NCI-H526 treated with DMSO at 0.1 percent for 48 hours (cell line): Measurements from ENCODE around the gene OR11L1.

Source experiments
- DNase-seq: peaks from one replicate; lab custom pipeline; 2025; lab: John Stamatoyannopoulos, UW

OR11L1 gene, protein sequence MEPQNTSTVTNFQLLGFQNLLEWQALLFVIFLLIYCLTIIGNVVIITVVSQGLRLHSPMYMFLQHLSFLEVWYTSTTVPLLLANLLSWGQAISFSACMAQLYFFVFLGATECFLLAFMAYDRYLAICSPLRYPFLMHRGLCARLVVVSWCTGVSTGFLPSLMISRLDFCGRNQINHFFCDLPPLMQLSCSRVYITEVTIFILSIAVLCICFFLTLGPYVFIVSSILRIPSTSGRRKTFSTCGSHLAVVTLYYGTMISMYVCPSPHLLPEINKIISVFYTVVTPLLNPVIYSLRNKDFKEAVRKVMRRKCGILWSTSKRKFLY

DNA sequence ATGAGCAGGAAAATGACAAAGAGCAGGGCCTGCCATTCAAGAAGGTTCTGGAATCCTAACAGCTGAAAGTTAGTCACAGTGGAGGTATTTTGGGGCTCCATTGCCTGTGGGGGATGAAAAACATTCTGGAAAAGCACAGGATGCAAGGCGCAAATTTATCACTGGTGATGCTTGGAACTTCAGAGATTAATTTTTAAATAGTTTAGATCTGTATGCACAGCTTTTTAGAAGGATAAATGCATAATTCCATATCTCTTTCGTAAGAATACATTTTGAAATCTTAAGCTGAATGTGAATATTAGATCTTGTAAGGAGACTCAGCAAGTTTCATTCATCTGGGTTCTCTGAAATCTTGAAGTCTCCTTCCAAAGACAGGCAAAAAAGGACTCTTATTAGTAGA, at the start of gene OR11L1:
TSS of gene OR11L1 (minus strand) at position 101 of the 400 bp plus-strand sequence. CDS start at position 101, 0 bp downstream.
- no peak for DNase-seq

GRCh38 chr1:247884797-247885413, 43.2 kb upstream of the OR11L1 start:
- DNase-seq = no peak

- no peak for DNase-seq
These were observed 41.6 kb upstream of the OR11L1 start for GRCh38 chr1:247883346-247883745.

DNA sequence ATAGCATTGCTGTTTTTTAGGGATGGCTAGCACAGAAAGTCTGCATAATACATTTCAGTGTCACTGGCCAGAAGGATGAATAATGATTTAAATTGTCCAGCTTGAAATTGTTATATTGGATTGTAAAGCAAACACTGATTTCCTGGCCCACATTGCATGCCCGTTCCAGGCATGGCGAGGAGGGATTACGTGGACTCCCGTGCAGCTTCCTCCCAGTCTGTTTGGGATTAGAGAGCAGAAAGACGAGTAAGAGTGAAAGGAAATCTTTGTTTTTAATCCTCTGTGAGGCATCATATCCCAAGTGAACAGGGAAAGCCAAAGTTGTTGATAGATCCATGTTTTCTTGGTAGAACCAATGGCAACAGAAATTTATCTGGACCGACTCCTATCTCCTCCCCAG, 23.7 kb upstream of the OR11L1 start:
- DNase-seq = no peak

GRCh38 chr1:247864644-247865043, 22.9 kb upstream of the OR11L1 start:
- DNase-seq = no peak

DNA sequence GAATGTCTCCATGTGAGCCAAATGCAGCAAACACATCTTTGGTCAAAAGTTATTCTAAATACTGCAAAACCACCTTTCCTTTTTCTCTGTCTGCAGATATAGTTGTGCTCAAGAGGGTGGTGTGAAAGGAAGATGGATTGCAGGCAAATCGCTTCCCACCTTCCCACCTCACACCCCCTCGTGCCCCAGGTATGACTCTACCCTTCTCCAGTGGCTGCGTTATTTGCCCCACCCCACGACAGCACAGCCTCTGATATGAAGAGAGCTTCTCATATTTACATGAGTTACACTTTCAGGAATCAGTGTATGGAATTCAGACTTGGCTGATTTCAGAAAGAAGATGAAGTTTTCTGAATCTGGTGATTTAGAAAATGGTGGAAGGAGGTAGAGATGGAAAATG, 21.1 kb upstream of the OR11L1 start:
- no peak for DNase-seq

- no peak for DNase-seq
These were observed 16.4 kb upstream of the OR11L1 start for GRCh38 chr1:247857985-247858619.

GRCh38 chr1:247857069-247857984, 15.6 kb upstream of the OR11L1 start, which contains the start of gene TRIM58:
TSS of gene TRIM58 (plus strand) at chr1:247857187. CDS start at chr1:247857247, 60 bp downstream.
- DNase-seq = peak; percentile 32

DNA sequence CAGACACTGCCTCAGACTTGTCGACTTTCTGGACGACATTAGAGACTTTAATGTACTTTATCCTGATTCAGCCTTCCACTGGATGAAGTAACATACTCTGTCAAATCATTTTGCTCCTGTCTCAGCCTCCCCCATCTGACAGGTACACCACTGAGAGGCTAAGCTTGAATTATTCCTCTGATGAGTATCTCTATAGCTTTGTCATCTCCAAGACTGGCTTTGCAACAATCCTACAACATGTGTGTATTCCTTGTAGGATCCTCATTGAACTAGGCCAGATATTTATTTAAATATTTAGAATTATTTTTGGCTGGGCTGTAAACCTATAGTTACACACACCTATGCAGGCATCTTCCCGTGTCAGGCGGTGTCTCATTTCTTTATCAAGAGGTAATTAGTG, 14.2 kb upstream of the OR11L1 start:
- DNase-seq = no peak

DNA sequence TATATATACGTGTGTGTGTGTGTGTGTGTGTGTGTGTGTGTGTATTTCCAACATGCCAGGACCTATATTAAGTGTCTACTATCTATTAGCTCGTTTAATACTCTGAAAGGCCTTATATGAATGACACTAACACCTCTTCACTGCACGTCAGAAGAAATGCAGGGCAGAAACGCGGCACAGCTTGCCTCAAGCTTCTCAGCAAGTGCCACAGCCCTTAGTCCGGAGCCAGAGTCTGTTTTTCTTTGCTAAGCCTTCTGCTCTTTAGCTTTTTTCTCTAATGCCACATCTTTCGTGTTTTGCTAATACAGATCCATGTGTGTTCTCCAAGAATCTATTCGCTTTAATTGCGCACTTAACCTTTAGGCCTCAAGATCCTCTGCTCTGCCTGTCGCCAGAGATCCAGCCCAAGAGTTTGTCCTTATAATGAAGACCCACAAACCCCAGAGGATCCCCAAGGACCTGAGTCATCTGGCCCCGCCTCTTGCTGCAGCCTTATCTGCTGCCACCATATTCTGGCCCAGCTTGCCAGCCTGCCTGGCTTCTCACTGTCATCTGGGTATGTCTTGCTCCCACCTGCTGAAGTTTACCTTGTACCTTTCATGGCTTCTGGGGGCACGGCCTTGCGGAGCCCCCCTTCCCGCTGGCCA, 13.3 kb upstream of the OR11L1 start:
- no peak for DNase-seq

GRCh38 chr1:247849616-247850015, 7.9 kb upstream of the OR11L1 start:
- no peak for DNase-seq

DNA sequence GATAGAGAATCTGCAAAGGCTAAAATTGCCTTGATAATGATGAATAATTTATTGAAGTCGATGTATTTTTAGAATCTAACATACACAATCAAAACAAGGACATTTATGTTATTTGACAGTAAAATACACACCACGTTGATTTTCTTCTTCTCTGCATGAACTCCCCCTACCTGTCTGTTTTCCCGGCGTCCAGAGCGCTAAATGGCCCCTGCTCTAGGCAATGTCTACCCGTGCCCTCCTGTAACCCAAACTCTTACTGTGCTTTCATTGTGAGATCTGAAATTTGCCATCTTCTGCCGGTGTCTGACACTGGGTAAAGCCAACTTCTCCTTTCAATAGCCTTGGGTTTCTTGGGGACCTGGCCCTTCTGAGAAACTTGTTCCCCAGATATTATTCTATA, 6.7 kb upstream of the OR11L1 start:
- DNase-seq = no peak

GRCh38 chr1:247845693-247846017, 4.0 kb upstream of the OR11L1 start:
- no peak for DNase-seq

DNA sequence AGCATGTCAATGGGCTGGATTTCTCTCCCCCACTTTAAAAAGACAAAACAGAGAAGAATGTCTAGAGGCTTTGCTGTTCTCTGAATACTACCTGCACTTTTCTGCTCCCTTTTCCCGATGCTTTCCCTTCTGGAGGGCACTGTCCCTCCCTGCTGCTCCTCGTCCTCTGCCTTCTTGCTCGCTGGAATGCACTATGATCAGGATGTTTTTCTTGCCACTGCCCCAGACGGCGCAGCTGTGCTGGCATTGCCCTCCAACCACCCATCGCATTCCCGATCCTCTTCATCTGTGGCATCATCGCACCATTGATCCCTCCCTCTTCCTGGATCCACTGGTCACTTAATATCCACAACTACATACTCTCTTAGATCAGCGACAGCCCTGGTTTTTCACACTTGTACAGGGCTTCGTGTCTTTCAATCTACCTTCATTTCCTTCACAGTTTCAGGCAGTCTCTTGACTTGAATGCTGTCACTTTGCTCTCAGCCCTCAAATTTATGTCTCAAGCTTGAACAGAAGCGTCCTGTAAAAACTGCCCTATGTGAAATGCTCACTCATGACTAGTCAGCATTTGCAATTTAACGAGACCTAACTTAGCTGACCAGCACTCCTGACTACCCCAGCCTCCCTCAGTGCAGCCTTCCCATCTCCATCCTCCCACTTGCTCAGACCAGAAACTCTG, 3.5 kb upstream of the OR11L1 start:
- DNase-seq = no peak

DNA sequence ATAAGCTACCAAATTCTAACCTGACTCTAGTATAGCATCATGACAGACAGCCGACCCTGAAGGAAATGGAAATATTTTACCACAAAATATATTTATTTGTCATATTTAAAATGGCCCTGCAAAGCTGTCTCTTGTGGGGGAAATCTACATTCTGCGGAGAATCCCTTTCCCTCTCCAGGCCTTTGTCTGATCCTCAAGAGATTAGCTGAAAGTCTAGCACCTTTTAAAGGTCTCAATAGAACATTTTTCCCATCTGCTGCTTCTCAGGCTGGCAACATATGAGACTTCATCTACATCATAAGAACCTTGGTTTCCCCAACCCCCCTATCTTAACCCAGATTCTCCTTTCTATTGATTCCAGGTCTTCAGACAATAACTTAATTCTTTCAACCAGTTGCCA, 1.7 kb upstream of the OR11L1 start:
- no peak for DNase-seq

DNA sequence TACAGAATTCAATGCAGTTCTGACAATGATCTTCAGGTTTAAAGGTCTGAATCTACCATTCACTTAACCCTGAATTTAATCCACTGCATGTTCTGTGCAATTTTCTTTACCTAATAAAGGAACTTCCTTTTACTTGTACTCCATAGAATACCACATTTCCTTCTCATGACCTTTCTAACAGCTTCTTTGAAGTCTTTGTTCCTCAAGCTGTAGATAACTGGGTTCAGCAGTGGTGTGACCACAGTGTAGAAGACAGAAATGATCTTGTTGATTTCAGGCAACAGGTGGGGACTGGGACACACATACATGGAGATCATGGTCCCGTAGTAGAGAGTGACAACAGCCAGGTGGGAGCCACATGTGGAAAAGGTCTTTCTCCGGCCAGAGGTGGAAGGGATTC, 878 bp downstream of the OR11L1 start:
- no peak for DNase-seq

DNA sequence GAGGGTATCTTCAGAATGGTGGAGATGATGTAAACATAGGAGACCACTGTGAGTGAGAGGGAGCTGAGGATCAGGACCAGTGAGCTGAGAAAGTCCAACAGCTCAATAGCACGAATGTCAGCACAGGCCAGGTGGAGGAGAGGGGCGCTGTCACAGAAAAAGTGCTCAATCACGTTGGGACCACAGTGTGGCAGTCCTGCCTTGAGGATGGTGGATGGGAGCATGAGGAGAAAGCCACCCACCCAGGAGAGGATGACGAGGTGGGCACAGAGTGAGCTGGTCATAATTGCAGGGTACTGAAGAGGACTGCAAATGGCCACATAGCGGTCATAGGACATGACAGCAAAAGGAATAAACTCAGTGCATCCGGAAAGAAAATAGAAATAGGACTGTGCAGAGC, 8.1 kb downstream of the OR11L1 start:
- DNase-seq = no peak

DNA sequence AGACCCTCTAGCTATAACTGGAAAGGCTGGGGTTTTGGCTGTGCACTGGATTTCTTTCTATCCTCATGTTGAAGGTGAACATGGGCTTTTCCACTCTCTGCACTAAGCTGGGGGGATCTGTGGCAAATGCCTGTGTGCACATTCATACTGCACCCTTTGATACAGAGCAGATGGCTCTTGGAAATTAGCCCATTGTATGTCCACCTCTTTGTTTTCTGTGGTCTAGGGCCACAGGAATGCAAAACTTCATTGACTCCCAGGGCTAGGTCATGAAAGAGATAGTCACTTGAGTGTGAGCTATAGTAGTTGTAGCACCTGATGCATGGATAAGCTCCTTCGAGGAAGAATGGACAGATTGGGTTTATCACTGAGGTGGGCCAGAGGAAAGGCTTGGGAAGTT, 12.0 kb downstream of the OR11L1 start:
- DNase-seq = no peak

GRCh38 chr1:247825362-247825761, 16.3 kb downstream of the OR11L1 start:
- no peak for DNase-seq

DNA sequence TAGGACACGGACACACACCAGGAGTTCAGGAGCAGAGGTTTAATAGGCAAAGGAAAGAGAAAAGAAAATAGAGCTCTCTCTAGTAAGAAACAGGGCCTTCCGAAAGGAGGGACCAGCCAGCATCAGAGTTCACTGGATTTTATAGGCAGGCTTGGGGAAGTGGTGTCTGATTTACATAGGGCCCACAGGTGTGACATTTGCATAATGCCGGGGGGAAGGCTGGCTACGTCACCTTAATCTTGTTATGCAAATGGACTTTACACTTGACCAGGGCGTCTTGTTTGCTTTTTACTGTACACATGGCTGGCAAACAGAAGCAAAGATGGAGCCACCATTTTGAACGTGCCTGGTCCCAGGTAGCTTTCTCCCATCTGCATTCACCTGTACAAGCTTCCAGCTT, 17.7 kb downstream of the OR11L1 start, which contains the start of gene OR14A16:
TSS of gene OR14A16 (minus strand) at position 97 of the 400 bp plus-strand sequence. CDS start 8,390 bp downstream, outside the sequence.
- DNase-seq = peak; percentile 89

GRCh38 chr1:247822060-247822459, 19.6 kb downstream of the OR11L1 start:
- no peak for DNase-seq
